ENCODE results near the gene SEMA3C.
A peak's percentile ranks its signal among the peaks of the same experiment; 100 is the strongest.

DNA sequence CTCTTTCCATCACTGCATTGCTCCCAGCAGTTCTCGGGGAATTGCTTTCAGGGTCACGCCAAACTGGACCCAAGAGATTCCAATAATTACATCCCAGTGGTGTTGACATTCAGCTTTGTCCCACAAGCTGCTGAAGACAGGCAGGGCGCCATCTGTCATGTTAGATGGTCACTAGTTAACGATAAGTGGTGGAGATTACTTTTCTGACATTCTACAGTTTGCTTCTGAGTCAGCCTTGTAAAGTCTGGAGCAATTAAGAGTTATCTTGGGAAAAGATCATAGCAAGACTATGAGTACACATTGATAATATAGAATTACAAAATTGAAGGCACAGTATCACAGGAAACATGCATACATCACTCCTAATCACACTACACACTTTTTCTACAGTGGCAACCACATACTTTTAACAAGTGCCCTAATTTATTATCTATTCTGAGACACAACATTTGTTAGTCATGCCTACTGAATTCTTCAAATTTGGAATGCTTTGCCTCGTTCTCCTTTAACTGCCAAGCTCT is 41.9 kb downstream of the SEMA3C start:
- TF ChIP-seq CTCF (IDR thresholded peaks at IDR 0.05) (peak; percentile 13), POLR2AphosphoS5 (IDR thresholded peaks at IDR 0.05; ENCODE audit: low read depth, low read length) (peak; percentile 75; the same call in 1 of the 2 replicates)

Measured in Panc1 (cell line).